ENCODE results near the gene MRNIP. TPM values are rescaled to one million over a fixed set of nuclear protein-coding genes. Genes with fewer than 3 reads are reported as not detected.
"Not testable (repeated sequence)": the region's sequence is repeated elsewhere in the genome, so short reads cannot be mapped to it uniquely, and the experiment has no call there.

The MRNIP gene
- total RNA-seq, 1 experiment from 2014 or later, result 8.8 TPM

GRCh38 chr5:179839328-179840256, 19.0 kb downstream of the MRNIP start:
- no peak for DNase-seq (ENCODE audit: low read depth)

GRCh38 chr5:179837076-179838011, 21.3 kb downstream of the MRNIP start:
- DNase-seq (ENCODE audit: low read depth), result no peak

DNA sequence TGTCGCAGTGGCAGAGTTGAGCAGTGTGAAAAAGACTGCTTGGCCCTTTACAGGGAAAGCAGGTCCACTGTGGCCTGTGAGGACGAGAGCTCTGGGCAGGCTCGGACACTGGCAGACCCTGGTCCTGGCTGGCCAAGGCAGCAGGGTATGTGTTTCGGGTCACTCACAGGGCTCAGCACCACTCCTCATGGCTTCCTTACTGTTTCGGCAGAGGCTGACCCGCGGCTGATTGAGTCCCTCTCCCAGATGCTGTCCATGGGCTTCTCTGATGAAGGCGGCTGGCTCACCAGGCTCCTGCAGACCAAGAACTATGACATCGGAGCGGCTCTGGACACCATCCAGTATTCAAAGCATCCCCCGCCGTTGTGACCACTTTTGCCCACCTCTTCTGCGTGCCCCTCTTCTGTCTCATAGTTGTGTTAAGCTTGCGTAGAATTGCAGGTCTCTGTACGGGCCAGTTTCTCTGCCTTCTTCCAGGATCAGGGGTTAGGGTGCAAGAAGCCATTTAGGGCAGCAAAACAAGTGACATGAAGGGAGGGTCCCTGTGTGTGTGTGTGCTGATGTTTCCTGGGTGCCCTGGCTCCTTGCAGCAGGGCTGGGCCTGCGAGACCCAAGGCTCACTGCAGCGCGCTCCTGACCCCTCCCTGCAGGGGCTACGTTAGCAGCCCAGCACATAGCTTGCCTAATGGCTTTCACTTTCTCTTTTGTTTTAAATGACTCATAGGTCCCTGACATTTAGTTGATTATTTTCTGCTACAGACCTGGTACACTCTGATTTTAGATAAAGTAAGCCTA, 22.2 kb downstream of the MRNIP start:
- peak; percentile 57 for DNase-seq (ENCODE audit: low read depth)

- DNase-seq (ENCODE audit: low read depth), result not testable (repeated sequence)
These were observed 23.7 kb downstream of the MRNIP start for GRCh38 chr5:179834871-179835270.

DNA sequence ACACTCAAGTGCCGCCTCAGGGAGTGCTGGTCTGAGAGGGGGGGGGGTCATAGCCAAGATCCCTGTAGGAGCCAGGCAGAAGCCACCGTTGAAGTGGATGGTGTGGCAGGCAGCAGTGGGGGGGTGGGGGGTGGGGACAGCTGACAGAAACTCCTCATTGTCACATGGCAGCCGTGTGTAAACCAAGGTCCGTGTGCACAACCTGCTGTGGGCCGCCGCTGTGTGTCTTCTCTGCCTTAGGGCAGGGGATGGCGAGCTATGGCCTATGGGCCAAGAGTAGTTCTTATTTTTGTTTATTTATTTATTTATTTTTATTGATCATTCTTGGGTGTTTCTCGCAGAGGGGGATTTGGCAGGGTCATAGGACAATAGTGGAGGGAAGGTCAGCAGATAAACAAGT, 24.5 kb downstream of the MRNIP start:
- DNase-seq (ENCODE audit: low read depth), result no peak

DNA sequence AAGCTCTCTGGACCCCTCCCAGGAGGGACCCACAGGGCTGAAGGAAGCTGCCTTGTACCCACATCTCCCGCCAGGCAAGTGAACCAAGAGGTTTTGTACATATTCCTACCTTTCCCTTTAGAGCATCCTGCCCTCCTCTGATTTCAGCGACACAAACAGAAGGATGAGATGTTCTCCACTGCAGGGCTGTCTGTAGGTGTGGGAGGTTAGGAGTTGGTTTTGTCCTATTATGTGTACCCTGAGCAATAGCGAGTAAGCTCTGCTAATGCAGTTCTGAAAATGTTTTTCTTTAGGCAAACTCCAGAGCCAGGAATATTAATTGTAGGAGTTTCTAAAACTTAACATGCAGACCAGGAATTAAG, 24.9 kb downstream of the MRNIP start:
- DNase-seq (ENCODE audit: low read depth), result no peak

- DNase-seq (ENCODE audit: low read depth), result no peak
These were observed 25.4 kb downstream of the MRNIP start for GRCh38 chr5:179833056-179833708.

DNA sequence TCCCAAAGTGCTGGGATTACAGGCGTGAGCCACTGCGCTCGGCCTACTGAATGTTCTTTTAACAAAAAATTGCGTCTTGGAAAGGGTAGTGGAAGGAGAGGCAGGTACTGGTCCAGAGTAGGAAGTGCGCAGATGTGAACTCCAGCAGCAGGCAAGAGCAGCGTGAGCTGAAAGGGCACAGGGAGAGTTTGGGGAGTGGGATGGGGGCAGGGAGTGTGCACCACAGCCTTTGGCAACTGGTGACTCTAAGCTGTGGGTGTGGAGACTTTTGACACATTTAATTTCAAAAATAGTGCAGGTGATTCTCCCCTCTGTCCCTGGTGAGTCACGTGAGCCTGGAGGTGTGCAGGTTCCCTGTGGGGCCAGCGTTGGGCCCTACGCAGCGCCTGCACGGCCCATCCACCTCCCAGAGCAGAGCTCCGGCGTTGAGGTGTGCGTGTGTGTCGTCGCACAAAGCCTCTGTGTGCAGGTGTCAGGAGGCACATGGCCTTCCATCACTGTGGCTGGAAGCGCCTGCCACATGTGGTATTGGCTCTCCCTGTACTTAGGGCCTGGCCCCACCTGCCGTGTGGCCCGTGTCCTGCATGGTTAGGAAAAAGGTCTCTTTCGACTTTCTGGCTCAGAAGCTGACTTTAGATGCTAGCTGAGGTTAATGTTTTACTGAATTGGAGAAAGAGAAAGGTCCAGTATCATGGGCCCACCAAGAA, 26.4 kb downstream of the MRNIP start:
- DNase-seq (ENCODE audit: low read depth), result no peak

DNA sequence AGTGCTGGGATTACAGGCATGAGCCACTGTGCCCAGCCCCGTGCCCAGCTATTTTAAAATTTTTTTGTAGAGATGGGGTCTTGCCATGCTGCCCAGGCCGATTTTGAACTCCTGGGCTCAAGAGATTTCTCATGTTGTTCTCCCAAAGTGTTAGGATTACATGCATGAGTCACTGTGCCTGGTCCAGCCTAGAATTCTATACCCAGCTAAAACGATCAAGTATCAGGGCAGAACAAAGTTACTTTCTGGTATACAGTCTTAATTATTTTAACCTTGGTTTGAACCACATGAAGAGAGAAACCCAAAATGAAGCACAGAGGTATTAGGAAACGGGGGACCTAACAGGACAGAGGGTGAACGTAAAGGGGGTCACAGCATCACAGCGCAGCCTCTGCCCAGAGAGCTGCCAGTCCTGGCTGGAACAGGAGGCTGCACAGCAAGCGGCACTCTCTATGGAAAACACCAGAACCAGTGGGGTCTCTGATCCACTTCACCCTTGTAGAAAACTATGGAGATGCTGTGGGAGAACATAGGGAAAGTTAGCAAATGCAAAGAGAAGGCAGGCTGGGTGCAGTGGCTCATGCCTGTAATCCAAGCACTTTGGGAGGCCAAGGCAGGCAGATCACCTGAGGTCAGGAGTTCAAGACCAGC, 27.7 kb downstream of the MRNIP start:
- DNase-seq (ENCODE audit: low read depth), result no peak

GRCh38 chr5:179829732-179830435, 28.7 kb downstream of the MRNIP start:
- no peak for DNase-seq (ENCODE audit: low read depth)

- DNase-seq (ENCODE audit: low read depth), result no peak
These were observed 29.7 kb downstream of the MRNIP start for GRCh38 chr5:179828756-179829421.

DNA sequence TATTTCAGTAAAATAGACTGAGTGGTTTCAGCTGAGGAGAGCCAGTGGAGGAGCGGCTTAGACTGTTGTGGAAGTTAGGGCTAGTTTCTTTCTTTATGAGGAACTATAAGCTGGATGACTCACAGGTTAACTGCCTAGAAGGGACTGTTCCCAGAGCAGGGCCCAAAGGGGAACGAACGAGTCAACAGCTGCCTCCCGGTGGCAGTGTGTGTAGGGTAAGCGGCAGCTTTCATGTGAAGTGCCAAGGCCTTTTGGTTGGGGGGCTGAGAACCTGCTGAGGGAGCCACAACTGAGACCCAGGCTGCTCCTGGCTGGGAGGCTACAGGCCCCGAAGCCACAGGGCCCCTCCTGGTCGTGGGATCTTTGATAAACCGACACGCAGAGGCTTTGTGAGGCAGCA, 30.9 kb downstream of the MRNIP start:
- peak; percentile 70 for DNase-seq (ENCODE audit: low read depth)

DNA sequence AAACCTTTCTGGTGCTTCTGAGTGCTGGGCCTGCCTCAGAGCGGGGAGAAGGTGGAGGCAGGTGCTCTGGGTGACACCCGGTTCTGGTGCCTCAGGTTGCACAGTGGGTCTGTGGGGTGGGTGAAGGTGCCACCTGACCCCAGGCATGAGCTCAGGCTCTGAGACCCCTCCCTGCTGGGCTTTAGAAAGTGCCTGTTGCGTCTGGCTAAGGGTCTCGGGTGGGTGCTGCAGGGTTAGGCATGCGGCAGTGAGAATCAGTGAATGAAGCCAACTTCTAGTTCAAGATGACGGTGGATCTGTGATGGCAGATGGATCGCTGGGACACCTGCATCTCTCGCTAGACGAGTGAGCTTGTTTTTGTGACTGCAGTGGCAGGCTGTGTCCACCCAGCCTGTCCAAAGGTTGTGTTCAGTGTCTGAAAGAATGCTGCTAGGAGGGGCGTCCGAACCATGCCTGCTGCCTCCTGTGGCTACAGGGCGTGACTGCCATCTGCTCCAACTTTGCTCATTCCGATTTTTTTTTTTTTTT, 32.9 kb downstream of the MRNIP start:
- DNase-seq (ENCODE audit: low read depth), result no peak

DNA sequence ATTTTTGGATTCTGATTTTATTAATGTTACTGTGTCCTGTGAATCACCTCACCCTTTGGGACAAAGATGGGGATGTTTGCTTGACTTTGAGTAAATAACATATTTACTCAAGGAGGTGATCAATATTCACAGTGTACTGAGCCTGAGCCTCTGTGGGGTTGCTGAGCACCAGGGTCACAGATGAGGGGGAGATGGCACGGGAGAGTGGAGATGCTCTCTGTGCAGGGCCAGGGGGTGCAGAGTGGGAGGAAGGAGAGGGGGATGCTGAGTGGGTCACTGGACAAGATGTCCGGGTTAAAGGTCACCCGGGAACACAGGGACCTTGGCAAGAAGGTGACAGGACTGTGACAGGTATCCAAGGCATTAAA, 33.9 kb downstream of the MRNIP start:
- DNase-seq (ENCODE audit: low read depth), result no peak

- no peak for DNase-seq (ENCODE audit: low read depth)
These were observed 34.5 kb downstream of the MRNIP start for GRCh38 chr5:179823937-179824744.

DNA sequence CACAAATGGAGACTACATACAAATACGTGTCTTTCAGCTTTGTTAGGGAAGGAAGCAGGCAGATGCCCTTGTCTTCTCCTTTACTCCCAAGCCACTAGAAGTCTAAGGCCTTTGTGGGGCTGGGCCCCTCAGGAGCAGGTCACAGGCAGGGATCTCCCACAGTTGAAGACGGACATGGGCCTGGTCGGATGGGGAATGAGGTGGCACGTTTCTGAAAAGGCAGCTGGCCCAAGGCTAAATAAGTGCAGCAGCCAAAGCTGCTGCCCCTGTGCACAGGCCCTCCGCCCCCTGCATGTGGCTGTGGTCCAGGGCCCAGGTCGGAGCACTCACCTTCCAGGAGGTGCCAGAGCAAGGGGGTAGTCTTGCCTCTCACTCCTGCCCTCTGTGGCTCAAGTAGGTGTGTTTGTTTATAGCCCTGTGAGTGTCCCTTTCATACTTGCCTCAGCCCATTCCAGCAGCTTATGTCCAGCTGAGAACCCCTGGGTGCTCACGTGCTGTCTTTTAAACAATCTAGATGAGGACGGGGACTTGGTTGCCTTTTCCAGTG, 36.1 kb downstream of the MRNIP start:
- DNase-seq (ENCODE audit: low read depth), result no peak

DNA sequence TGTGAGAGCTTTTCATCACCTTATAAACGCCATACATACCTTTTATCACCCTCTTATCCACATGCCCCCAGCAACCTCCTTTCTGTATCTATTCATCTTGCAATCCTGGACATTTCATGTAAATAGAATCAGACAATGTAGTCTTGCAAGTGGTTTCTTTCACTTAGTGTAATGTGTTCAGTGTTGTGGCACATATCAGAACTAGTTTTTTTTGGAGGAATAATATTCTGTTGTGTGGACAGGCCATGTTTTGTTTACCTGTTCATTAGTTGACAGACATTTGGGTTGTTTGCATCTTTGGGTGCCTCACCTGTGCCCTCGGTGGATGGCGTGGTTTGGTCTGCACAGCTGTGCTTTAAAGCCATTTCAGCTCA, 36.6 kb downstream of the MRNIP start:
- no peak for DNase-seq (ENCODE audit: low read depth)

Measured in RPMI7951 (cell line).